ENCODE data around the gene DHX58.

DNA sequence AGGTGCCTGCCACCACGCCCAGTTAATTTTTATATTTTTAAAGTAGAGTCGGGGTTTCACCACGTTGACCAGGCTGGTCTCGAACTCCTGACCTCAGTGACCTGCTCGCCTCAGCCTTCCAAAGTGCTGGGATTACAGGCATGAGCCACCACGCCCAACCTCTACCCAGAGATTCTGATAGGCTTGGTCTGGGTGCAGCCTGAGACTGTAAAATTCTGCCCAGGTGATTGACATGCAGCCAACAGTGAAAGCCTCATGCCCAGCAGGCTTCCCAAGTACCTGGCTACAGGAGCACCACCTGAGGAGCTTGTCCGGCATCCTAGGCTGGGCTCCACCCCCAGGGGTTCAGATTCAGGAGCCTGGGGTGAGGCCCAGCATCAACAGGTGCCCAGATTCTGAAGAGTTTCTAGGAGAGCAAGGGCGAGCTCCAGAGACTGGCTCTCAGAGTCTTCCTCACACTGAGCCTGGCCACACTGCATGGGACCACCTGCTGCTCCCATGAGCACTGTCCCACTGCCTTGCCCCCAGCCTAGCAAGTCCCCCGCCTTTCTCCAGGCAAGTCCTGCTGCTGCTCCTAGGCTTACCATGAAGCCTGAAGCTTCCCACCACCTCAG lies 30.9 kb downstream of the DHX58 start:
- TF ChIP-seq, protein P1, sequence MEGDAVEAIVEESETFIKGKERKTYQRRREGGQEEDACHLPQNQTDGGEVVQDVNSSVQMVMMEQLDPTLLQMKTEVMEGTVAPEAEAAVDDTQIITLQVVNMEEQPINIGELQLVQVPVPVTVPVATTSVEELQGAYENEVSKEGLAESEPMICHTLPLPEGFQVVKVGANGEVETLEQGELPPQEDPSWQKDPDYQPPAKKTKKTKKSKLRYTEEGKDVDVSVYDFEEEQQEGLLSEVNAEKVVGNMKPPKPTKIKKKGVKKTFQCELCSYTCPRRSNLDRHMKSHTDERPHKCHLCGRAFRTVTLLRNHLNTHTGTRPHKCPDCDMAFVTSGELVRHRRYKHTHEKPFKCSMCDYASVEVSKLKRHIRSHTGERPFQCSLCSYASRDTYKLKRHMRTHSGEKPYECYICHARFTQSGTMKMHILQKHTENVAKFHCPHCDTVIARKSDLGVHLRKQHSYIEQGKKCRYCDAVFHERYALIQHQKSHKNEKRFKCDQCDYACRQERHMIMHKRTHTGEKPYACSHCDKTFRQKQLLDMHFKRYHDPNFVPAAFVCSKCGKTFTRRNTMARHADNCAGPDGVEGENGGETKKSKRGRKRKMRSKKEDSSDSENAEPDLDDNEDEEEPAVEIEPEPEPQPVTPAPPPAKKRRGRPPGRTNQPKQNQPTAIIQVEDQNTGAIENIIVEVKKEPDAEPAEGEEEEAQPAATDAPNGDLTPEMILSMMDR (conservative IDR thresholded peaks at IDR 0.05; ENCODE audit: low read depth, low read length), result no peak
- TF ChIP-seq MXI1 (IDR thresholded peaks at IDR 0.05; ENCODE audit: borderline replicate concordance, low read depth, low read length), result no peak
- TF ChIP-seq, protein P2, sequence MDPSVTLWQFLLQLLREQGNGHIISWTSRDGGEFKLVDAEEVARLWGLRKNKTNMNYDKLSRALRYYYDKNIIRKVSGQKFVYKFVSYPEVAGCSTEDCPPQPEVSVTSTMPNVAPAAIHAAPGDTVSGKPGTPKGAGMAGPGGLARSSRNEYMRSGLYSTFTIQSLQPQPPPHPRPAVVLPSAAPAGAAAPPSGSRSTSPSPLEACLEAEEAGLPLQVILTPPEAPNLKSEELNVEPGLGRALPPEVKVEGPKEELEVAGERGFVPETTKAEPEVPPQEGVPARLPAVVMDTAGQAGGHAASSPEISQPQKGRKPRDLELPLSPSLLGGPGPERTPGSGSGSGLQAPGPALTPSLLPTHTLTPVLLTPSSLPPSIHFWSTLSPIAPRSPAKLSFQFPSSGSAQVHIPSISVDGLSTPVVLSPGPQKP (IDR thresholded peaks at IDR 0.05; ENCODE audit: borderline replicate concordance, low read depth, low read length), result no peak
- TF ChIP-seq RFX5 (IDR thresholded peaks at IDR 0.05; ENCODE audit: low read depth, low read length), result no peak
- TF ChIP-seq POLR2A (IDR thresholded peaks at IDR 0.05; ENCODE audit: low read depth, low read length), result no peak
- no peak for TF ChIP-seq MAZ (IDR thresholded peaks at IDR 0.05; ENCODE audit: borderline replicate concordance, low read depth, low read length)
- TF ChIP-seq CEBPB (IDR thresholded peaks at IDR 0.05; ENCODE audit: low read depth, low read length), result no peak
- TF ChIP-seq SMC3 (IDR thresholded peaks at IDR 0.05; ENCODE audit: low read depth, low read length), result no peak
- no peak for TF ChIP-seq BHLHE40 (IDR thresholded peaks at IDR 0.05; ENCODE audit: low read depth, low read length)
- TF ChIP-seq, protein P3, sequence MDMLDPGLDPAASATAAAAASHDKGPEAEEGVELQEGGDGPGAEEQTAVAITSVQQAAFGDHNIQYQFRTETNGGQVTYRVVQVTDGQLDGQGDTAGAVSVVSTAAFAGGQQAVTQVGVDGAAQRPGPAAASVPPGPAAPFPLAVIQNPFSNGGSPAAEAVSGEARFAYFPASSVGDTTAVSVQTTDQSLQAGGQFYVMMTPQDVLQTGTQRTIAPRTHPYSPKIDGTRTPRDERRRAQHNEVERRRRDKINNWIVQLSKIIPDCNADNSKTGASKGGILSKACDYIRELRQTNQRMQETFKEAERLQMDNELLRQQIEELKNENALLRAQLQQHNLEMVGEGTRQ (IDR thresholded peaks at IDR 0.05; ENCODE audit: low read depth, low read length), result no peak
- TF ChIP-seq RCOR1 (IDR thresholded peaks at IDR 0.05; ENCODE audit: insufficient replicate concordance, low read length), result no peak
